Neutrophil (primary cell): ENCODE measurements around the gene EYS.

ENCODE experiments used
- H3K27ac ChIP-seq: fragments of 200-600 bp; sonication (generic); 2 replicates; pipeline ENCODE4 v1.5.1; 2016; ENCODE audit warnings: mild to moderate bottlenecking, moderate library complexity
- H3K27me3 ChIP-seq: fragments of 200-600 bp; sonication (generic); 2 replicates; pipeline ENCODE4 v1.6.0; 2016; ENCODE audit warnings: mild to moderate bottlenecking
- H3K36me3 ChIP-seq: fragments of 200-600 bp; sonication (generic); 2 replicates; pipeline ENCODE4 v1.5.1; 2017
- H3K4me1 ChIP-seq, 2 experiments: fragments of 200-600 bp in 1 of 2; sonication (generic) in 1 of 2; 1 replicate in 1 of 2; 2 replicates in 1 of 2; pipeline versions ENCODE4 v1.5.1 to v1.6.1; 2013 to 2016; ENCODE audit warnings: low read depth in 1 of 2, low read length in 1 of 2, mild to moderate bottlenecking in 1 of 2, moderate library complexity in 1 of 2; ENCODE audit not compliant: control insufficient read depth in 1 of 2, insufficient read depth in 1 of 2
- H3K4me3 ChIP-seq, 2 experiments: fragments of 200-600 bp in 1 of 2; sonication (generic) in 1 of 2; 1 replicate in 1 of 2; 2 replicates in 1 of 2; pipeline ENCODE4 v1.5.1; 2013 to 2016; ENCODE audit warnings: low read depth in 1 of 2, low read length in 1 of 2, mild to moderate bottlenecking in 1 of 2, moderate library complexity in 1 of 2
- H3K9me3 ChIP-seq: fragments of 200-600 bp; sonication (generic); 2 replicates; pipeline ENCODE4 v1.5.1; 2016
- TF ChIP-seq, protein P1 (sequence below): fragments of 200-600 bp; sonication (generic); IDR thresholded peaks from 2 replicates; pipeline ENCODE4 v1.5.1; 2016; ENCODE audit warnings: antibody characterized with exemption

The EYS gene

DNA sequence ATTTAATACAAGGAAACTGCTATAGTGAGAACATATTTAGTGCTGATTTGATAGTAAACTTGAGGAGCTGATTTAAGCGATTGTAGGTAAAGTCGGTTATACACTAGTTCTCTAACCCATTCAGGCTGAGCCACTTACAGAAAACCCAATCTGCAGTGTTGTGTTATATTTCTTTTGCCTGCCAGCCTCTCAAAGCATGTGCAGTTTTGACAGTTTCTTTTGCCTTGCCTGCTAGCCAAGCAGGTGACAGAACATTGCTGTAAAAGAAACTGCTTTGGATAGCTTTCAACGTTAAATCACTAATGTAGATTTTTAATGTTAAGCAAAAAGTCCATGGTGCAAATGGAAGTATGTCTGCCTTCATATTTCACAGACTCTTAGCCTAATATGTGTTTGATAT lies 982.9 kb downstream of the EYS start:
- H3K36me3 ChIP-seq: no peaks in the 10 kb centered on the region
- H3K9me3 ChIP-seq: no peaks in the 10 kb centered on the region
- TF ChIP-seq, protein P1, sequence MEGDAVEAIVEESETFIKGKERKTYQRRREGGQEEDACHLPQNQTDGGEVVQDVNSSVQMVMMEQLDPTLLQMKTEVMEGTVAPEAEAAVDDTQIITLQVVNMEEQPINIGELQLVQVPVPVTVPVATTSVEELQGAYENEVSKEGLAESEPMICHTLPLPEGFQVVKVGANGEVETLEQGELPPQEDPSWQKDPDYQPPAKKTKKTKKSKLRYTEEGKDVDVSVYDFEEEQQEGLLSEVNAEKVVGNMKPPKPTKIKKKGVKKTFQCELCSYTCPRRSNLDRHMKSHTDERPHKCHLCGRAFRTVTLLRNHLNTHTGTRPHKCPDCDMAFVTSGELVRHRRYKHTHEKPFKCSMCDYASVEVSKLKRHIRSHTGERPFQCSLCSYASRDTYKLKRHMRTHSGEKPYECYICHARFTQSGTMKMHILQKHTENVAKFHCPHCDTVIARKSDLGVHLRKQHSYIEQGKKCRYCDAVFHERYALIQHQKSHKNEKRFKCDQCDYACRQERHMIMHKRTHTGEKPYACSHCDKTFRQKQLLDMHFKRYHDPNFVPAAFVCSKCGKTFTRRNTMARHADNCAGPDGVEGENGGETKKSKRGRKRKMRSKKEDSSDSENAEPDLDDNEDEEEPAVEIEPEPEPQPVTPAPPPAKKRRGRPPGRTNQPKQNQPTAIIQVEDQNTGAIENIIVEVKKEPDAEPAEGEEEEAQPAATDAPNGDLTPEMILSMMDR: no peak
- H3K27ac ChIP-seq: no peak overlapping the region
- H3K4me1 ChIP-seq: no peaks in the 10 kb centered on the region
- no peaks in the 10 kb centered on the region for H3K27me3 ChIP-seq
- H3K4me3 ChIP-seq: no peak overlapping the region

DNA sequence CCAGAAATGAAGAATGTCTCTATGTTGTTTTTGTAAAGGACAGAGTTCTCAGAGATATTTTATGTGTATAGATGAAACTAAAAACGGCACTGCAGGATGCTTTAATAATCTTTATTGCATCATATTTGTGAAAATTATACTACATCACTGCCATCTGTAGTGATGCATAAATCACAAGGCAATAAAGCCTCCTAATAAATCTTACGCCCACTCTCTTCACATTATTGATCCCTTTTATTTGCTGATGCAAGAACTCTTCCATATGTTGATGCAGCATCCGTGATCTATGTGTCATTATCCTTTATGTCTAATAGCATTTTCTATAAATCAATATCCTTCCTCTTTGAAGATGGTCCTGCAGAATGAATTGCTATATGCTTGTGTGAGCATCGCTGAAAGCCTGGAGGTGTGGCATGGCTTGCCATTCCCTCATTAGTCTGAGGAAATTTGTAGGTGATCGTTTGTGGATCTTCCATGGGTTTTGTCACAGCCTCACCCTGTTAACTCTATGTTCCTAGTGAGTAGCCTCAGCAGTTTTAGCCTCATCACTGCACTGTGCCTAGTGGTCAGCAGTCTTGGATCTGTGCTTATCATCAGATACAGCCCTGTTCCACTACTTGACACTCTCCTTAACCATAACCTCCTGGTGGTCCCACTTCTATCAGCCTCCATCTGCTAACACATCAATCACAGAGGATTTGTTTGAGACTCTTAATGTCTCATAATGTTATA lies 983.5 kb downstream of the EYS start:
- Histone ChIP-seq H3K4me3 (no peak overlapping the region), H3K4me1 (no peaks in the 10 kb centered on the region), H3K27ac (no peak overlapping the region), H3K27me3 (no peaks in the 10 kb centered on the region), H3K36me3 (no peaks in the 10 kb centered on the region), H3K9me3 (no peaks in the 10 kb centered on the region)
- TF ChIP-seq, protein P1: no peak

DNA sequence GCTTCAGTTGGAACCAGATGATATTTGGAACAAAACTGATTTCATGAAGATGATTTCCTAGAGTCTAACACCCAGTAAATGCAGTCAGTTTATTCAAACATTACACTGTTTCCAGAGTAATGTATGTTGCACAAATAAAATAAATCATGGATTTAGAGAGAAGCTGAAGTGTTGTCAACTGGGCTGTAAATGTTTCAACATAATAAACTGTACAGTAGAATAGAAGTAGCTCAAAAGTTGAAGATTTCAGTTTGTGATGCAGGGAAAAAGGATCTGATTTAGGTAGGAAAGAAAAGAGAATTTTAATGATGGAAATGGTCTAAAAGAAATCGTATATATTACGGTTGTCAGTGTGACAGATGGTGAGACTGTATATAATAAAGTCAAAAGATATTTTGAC lies 985.2 kb downstream of the EYS start:
- H3K36me3 ChIP-seq: no peaks in the 10 kb centered on the region
- no peak overlapping the region for H3K27ac ChIP-seq
- no peaks in the 10 kb centered on the region for H3K4me1 ChIP-seq
- H3K9me3 ChIP-seq: no peaks in the 10 kb centered on the region
- H3K27me3 ChIP-seq: no peaks in the 10 kb centered on the region
- no peak overlapping the region for H3K4me3 ChIP-seq
- TF ChIP-seq, protein P1: no peak

DNA sequence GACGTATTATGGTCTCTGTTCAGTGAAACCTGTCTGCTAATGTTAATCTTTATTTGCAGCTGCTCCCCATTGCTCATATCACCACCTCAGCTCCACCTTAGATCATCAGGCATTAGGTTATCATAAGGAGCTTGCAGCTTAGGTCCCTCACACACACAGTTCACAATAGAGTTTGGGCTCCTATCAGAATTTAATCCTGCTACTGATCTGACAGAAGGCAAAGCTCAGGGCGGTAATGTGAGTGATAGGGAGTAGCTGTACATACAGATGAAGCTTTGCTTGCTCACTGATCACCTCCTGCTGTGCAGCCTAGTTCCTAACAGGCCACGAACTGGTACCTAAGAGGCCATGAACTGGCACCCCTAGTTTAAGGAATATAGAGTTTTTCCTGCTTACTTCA lies 989.7 kb downstream of the EYS start:
- H3K27ac ChIP-seq: no peak overlapping the region
- no peaks in the 10 kb centered on the region for H3K27me3 ChIP-seq
- TF ChIP-seq, protein P1: no peak

DNA sequence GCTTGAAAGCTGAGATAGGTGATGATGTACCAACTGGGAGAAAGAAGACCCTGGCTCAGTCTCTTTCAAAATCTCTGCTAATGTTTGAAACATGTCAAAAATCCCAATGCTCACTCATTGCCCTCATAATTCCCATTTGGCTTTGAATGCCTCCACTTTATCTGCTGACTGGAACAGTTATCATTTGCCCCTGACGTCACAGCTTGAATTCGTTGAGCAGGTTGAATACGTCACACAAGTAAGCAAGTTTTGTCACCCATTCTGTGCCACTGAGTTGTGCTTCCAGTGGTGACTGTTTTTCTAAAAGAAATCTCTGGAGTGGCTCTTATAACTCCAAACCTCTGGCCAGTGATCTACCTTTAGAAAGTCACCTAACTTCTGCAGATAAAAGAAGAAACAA lies 991.4 kb downstream of the EYS start:
- Histone ChIP-seq H3K4me3 (no peak overlapping the region), H3K36me3 (no peaks in the 10 kb centered on the region), H3K9me3 (no peaks in the 10 kb centered on the region), H3K27ac (no peak overlapping the region), H3K4me1 (no peaks in the 10 kb centered on the region), H3K27me3 (no peaks in the 10 kb centered on the region)
- TF ChIP-seq, protein P1: no peak

More for the DNA sequence above, 989.7 kb downstream of the EYS start:
- H3K9me3 ChIP-seq: no peaks in the 10 kb centered on the region
- H3K4me1 ChIP-seq: no peaks in the 10 kb centered on the region
- H3K4me3 ChIP-seq: no peak overlapping the region
- no peaks in the 10 kb centered on the region for H3K36me3 ChIP-seq
